Activated CD4-positive, alpha-beta T cell treated with anti-CD3 and anti-CD28 coated beads, Interleukin-2, amount 10 ng/mL, durations not matched to agents 24 days and 14 days (primary cell): ENCODE measurements around the gene ADAM12. TPM values are rescaled to one million over a fixed set of nuclear protein-coding genes. Genes with fewer than 3 reads are reported as not detected.

Experiments used
- DNase-seq: peaks from one replicate; pipeline ENCODE4 v3.0.0; 2022
- H3K27ac Mint-ChIP-seq: one replicate; pipeline ENCODE4 v1.8.0; 2022; ENCODE audit warnings: mild to moderate bottlenecking, mixed read lengths
- H3K27me3 Mint-ChIP-seq: one replicate; pipeline ENCODE4 v1.8.0; 2022; ENCODE audit warnings: mixed read lengths
- H3K36me3 Mint-ChIP-seq: one replicate; pipeline ENCODE4 v1.8.0; 2022; ENCODE audit warnings: low read depth, mild to moderate bottlenecking, mixed read lengths
- H3K4me1 Mint-ChIP-seq: one replicate; pipeline ENCODE4 v1.8.0; 2021; ENCODE audit warnings: mixed read lengths
- H3K4me3 Mint-ChIP-seq: one replicate; pipeline ENCODE4 v1.8.0; 2022; ENCODE audit warnings: mild to moderate bottlenecking, moderate library complexity, mixed read lengths
- H3K9me3 Mint-ChIP-seq: one replicate; pipeline ENCODE4 v1.8.0; 2021; ENCODE audit warnings: mixed read lengths
- intact Hi-C: fragments of 100-400 bp; cut with micrococcal nuclease; formaldehyde crosslinking; loops from one replicate; pipeline ENCODE4 v1.15.1; 2023
- total RNA-seq: library from RNA; stranded (reverse); gene quantifications from 2 replicates; pipeline ENCODE4 v1.2.3, GENCODE V29; 2022

Gene ADAM12
- total RNA-seq, 1 donor from 2014 or later = not detected

DNA sequence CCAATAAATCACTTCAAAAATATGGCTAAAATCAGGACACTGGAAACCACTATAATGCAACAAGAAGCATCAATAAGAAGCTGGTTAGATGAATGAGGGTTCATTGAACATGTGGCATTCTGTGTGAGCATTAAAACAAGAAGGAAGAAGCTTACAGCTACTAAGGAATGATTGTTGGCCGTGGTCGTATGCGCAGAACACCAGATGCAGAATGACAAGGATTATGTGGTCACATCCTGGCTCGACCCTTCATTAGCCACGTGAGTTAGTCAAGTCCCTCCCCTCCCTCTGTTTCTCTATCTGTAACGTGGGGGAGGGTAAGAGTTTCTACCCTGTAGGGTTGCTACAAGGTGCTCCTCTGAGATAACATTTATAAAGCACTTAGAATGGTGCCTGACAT, 174.3 kb downstream of the ADAM12 start:
- H3K27ac Mint-ChIP-seq = no peak overlapping the region
- intact Hi-C loops = no loop called here
- no peaks in the 10 kb centered on the region for H3K27me3 Mint-ChIP-seq
- H3K9me3 Mint-ChIP-seq = no peaks in the 10 kb centered on the region
- H3K36me3 Mint-ChIP-seq = no peaks in the 10 kb centered on the region
- H3K4me1 Mint-ChIP-seq = no peaks in the 10 kb centered on the region
- DNase-seq = no peak
- no peak overlapping the region for H3K4me3 Mint-ChIP-seq

DNA sequence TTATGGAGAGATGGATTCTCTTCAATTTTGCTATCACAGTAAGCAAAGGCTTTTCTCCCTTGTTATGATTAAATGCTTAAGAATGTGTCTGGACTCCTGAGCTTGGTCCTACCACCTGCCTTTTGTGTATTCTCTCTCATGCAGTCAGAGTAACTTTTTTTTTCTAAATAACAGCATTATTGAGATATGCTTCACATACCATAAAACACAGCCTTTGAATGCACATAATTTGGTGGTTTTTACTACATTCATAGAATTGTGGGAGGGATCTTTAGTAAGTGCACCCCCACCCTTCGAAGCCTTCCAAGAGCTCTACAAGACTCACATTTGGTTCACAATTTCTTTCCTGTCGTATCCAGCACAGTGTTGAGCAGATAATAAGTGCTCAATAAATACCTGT, 175.5 kb downstream of the ADAM12 start:
- H3K4me3 Mint-ChIP-seq = no peak overlapping the region
- intact Hi-C loops = no loop called here
- no peaks in the 10 kb centered on the region for H3K9me3 Mint-ChIP-seq
- no peak for DNase-seq
- no peaks in the 10 kb centered on the region for H3K4me1 Mint-ChIP-seq
- H3K36me3 Mint-ChIP-seq = no peaks in the 10 kb centered on the region
- H3K27me3 Mint-ChIP-seq = no peaks in the 10 kb centered on the region
- H3K27ac Mint-ChIP-seq = no peak overlapping the region

DNA sequence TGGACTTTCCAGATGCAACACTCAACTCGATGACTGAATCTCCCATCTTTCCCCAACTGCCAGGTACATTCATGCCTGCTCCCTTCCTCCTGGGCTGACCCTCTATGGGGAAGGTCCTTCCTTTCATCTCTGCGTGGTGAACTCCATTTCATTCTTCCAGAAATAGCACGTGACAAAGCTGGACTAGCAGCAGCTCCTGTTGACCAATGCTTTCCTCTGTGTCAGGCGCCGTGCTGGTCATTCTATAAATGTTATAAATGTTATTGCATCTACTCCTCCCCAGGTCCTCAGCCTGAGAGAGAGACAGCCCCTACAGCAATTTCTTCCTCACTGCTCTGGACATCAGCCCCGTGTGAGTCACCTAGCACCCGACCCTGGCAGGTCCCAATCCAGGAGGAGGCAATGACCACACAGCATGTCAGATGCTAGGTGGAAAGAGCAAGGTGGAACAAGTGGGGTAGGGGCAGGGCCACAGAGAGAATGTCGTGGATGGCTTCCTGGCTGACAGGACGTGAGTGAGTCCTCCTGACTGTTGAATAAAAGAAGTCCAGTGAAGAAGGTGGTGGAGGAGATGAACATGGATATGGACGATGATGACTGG, 178.1 kb downstream of the ADAM12 start:
- H3K4me1 Mint-ChIP-seq = no peaks in the 10 kb centered on the region
- H3K36me3 Mint-ChIP-seq = no peaks in the 10 kb centered on the region

DNA sequence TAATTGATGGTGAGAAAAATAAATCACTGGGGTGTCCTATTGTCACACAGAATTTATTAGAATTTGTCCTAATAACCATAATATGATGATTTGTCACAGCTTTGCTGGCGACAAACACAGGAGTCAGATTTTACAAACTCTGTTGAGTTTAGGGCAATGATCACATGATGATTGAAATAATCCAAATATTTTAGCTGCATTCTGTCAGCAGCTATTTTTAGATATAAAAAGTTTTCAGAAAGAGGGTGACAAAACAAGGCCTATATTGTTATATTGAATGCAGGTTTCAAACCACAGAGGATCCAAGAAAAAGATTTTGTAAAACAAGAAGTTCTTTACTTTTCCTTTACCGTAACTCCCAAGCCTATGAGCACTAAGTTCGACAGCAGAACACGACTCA, 178.8 kb downstream of the ADAM12 start:
- H3K27ac Mint-ChIP-seq = no peak overlapping the region
- no peak overlapping the region for H3K4me3 Mint-ChIP-seq
- no peaks in the 10 kb centered on the region for H3K36me3 Mint-ChIP-seq
- DNase-seq = no peak
- H3K4me1 Mint-ChIP-seq = no peaks in the 10 kb centered on the region
- no peaks in the 10 kb centered on the region for H3K27me3 Mint-ChIP-seq
- no peaks in the 10 kb centered on the region for H3K9me3 Mint-ChIP-seq
- intact Hi-C loops = no loop called here

More for the DNA sequence above, 178.1 kb downstream of the ADAM12 start:
- no peak for DNase-seq
- intact Hi-C loops = no loop called here
- Mint-ChIP-seq H3K27ac (no peak overlapping the region), H3K9me3 (no peaks in the 10 kb centered on the region), H3K27me3 (no peaks in the 10 kb centered on the region), H3K4me3 (no peak overlapping the region)

DNA sequence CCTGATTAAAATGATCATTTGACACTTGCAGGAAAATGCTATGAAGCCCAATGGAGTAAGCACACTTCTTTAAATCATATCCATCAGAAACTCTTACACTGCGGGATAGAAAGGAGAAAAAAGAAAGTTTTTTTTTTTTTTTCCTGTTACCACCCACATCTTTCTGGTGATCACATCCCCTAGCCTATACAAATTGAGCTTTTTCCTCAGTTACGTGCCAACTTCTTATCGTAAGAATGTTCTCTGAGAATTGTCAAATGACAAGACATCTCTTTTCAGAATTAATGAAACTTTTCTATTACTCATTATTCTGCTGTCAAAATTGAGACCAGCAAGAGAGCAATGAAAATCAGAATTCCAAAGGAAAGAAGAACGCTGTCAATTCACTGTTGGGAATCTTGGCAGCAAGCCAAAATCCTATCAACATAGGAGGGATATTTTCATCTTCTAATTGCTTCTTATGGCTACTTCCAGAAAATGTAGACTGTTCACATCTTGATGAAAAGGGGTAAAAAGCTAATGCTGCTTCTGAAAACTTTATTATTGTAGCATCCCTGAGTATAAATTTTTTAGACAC, 179.5 kb downstream of the ADAM12 start:
- no peak for DNase-seq
- Mint-ChIP-seq H3K9me3 (no peaks in the 10 kb centered on the region), H3K36me3 (no peaks in the 10 kb centered on the region), H3K4me3 (no peak overlapping the region), H3K27me3 (no peaks in the 10 kb centered on the region), H3K4me1 (no peaks in the 10 kb centered on the region), H3K27ac (no peak overlapping the region)
- intact Hi-C loops = no loop called here

DNA sequence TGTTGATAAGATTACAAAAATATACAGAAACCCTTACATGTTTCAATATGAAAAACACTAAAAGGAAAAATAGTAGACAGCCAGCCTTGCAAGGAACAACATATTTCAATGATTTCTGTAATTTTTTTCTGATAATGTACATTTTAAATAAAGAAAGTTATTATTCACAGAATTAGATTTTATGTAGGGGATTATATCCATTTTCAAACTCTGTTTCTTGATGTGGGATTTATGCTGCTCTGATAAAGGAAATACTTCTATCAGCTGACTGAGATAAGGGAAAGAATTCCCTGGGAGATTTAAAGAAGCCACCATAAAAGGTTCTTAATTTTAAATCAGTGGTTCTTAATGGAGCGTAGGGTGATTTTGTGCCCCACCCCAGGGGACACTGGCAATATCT, 180.4 kb downstream of the ADAM12 start:
- Mint-ChIP-seq H3K4me1 (no peaks in the 10 kb centered on the region), H3K4me3 (no peak overlapping the region), H3K27ac (no peak overlapping the region), H3K36me3 (no peaks in the 10 kb centered on the region), H3K27me3 (no peaks in the 10 kb centered on the region), H3K9me3 (no peaks in the 10 kb centered on the region)
- intact Hi-C loops = no loop called here
- DNase-seq = no peak

DNA sequence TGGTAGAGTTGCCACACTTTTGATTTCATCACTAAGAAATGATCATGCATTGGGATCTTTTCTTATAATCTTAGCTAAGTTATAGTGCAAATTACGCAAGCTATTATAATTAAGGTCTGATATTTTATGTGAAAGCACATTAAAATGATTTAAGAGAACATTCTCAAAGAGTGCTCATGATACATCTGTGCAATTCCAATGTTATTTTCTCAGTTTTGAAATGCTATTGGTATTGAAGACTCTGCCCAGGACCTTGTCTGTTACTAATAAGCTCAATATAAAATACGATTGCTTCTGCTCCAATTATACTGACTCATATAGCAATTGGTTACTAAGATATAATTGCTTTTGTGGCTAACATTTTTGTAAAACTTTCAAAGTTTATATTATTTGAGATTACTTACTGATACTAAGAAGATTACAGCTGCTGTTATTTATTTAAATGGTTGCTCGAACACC, 180.9 kb downstream of the ADAM12 start:
- H3K27me3 Mint-ChIP-seq = no peaks in the 10 kb centered on the region
- H3K4me3 Mint-ChIP-seq = no peak overlapping the region
- no peak overlapping the region for H3K27ac Mint-ChIP-seq
- no peaks in the 10 kb centered on the region for H3K36me3 Mint-ChIP-seq
- DNase-seq = no peak
- no peaks in the 10 kb centered on the region for H3K9me3 Mint-ChIP-seq
- no peaks in the 10 kb centered on the region for H3K4me1 Mint-ChIP-seq
- intact Hi-C loops = no loop called here

DNA sequence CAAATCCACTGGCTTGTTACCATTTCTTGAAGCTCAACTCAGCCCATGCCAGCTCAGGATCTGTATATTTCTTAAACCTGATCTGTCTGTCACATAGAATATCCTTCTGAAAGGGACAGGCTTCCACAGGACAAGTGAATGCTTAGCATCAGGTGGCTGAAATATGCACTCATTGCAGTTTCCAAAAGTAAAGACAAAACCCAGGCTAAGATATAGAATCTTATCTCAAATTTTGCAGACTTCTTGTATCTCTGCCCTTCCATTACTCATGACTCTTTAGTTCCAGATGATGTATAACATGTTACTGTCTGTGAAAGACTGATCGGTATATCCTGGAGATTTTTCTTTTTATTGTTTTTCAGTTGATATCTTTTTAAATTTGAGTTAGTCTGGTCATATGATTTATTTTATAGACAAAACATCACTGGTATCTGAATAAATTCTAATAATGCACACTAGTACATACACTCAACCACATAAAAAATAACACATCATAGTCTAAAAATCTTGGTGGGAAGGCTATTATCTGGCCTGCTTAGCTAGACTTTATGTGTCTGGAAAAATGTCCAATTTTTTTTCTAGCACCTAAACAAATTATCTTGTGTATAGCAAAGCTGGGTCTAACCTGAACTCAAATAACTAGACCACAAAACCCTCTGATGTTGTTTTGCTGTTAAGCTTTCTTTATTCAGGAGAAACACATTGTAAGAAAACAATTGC, 182.6 kb downstream of the ADAM12 start:
- H3K4me3 Mint-ChIP-seq = no peak overlapping the region
- no peaks in the 10 kb centered on the region for H3K4me1 Mint-ChIP-seq
- intact Hi-C loops = no loop called here
- DNase-seq = no peak
- no peaks in the 10 kb centered on the region for H3K36me3 Mint-ChIP-seq
- no peaks in the 10 kb centered on the region for H3K9me3 Mint-ChIP-seq
- H3K27me3 Mint-ChIP-seq = no peaks in the 10 kb centered on the region
- H3K27ac Mint-ChIP-seq = no peak overlapping the region

DNA sequence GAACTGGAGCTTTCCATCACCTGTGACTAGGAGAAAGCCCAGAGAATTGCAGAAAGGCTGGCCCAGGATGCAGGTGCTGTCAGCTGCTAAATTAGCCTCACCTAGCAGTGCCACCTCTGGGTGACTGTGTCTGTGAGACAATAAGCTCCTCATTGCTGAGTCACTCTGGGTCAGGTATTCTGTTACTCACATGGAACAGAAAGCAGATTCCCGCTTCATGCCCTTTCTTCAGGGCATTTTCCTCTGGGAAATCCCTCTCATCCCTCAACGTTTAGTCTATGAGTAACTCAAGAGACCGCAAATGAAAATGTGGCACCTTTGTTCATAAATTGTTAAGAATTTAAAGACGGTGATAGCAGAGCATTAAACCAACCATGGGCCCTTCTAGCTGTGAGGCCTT, 184.0 kb downstream of the ADAM12 start:
- Mint-ChIP-seq H3K4me1 (no peaks in the 10 kb centered on the region), H3K9me3 (no peaks in the 10 kb centered on the region), H3K4me3 (no peak overlapping the region), H3K36me3 (no peaks in the 10 kb centered on the region), H3K27me3 (no peaks in the 10 kb centered on the region), H3K27ac (no peak overlapping the region)
- intact Hi-C loops = no loop called here
- no peak for DNase-seq

DNA sequence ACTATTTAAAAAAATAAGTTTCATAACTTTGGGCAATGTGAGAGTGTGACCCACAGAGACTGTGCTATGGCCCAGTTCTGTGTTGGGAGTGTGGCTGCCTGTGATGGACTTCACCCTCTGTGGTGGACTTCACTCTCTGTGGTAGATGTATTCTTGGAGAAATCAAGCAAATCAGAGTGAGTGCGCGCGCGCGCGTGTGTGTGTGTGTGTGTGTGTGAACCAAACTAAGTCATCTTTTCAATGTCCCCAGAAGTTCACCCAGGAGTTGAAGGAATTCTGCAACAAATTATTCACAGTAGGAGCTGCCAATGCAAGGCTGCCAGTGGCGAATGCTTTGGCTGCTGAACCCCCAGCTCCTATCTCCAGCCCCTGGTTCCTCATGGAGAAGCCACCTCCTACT, 184.5 kb downstream of the ADAM12 start:
- H3K27ac Mint-ChIP-seq = no peak overlapping the region

DNA sequence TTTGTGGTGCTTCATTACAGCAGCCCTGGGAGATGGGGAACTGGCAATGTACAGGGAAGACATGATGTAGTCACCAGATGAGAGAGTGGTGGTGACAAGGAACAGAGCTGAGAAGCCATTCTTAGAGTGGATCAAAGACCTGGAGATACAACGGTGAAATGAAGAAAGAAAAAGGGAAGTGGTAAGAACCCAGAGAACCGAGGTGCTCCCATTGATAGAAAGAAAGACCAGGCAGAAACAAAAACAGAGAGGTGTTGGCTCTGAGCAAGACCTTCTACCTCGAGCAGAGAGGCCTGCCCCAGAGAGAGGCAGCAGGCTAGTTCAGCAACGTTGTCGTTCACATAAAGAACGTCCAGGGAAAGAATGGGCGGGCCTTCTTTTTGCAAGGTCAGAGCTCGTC, 186.7 kb downstream of the ADAM12 start:
- H3K4me1 Mint-ChIP-seq = no peaks in the 10 kb centered on the region
- H3K4me3 Mint-ChIP-seq = no peak overlapping the region
- intact Hi-C loops = no loop called here
- no peaks in the 10 kb centered on the region for H3K9me3 Mint-ChIP-seq
- no peak for DNase-seq
- H3K27me3 Mint-ChIP-seq = no peaks in the 10 kb centered on the region
- no peaks in the 10 kb centered on the region for H3K36me3 Mint-ChIP-seq
- no peak overlapping the region for H3K27ac Mint-ChIP-seq

More for the DNA sequence above, 184.5 kb downstream of the ADAM12 start:
- H3K9me3 Mint-ChIP-seq = no peaks in the 10 kb centered on the region
- DNase-seq = no peak
- no peaks in the 10 kb centered on the region for H3K4me1 Mint-ChIP-seq
- H3K36me3 Mint-ChIP-seq = no peaks in the 10 kb centered on the region
- intact Hi-C loops = no loop called here
- no peak overlapping the region for H3K4me3 Mint-ChIP-seq
- no peaks in the 10 kb centered on the region for H3K27me3 Mint-ChIP-seq

DNA sequence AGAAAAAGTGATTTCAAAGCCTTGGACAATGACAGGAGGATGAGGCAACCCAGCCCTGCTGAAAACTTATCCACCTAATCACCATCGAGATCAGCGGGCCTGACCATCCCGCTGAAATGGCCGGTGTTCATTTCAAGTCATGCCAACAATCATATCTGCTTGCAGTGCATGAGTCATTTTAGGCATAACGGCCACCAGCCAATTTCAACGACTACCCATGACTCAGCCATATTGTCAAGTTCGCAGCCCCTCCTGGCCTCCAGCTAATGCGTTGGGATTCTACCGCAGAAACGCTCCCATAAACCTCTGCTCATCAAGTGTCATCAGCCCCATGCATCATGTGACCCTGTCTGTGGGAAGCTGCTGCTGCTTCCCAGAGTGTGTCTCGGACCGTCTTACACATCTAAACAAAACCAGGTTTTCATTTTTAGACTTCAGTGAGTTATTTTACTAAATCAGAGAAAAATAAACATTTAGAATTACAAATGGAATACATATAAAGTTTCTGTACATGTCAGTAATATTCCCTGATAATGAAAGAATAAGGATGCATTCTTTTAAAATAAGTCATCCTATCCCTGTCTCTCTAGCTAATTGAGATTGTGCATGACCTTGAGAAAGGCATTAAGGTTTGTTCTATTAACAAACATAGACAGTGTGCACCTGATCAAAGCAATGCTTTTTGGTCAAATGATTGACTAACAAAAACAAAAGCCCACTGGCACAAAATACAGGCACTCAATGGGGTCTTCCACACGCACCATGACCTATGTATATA, 188.9 kb downstream of the ADAM12 start:
- no peak overlapping the region for H3K27ac Mint-ChIP-seq
- H3K4me3 Mint-ChIP-seq = no peak overlapping the region
- no peaks in the 10 kb centered on the region for H3K9me3 Mint-ChIP-seq
- DNase-seq = no peak
- no peaks in the 10 kb centered on the region for H3K27me3 Mint-ChIP-seq
- intact Hi-C loops = no loop called here
- no peaks in the 10 kb centered on the region for H3K4me1 Mint-ChIP-seq
- no peaks in the 10 kb centered on the region for H3K36me3 Mint-ChIP-seq

DNA sequence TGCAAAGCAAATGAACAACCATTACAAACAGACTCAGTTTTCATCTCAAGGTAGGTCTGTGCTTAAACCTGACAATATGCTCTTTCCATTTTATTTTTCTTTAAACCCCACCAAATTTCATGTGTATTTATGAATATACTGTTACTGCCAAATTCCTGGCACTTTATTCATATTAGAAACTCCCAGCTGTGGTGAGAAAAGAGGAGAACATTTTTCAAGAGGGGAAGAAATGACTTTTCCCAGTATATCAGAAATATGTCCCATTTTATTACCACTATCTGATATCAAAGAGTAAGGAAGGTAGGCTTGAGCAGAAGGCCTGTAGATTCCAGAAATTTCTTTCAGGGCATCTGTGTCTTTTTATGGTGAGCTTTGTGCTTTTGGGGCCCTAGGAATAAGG, 189.6 kb downstream of the ADAM12 start:
- no peak for DNase-seq
- Mint-ChIP-seq H3K9me3 (no peaks in the 10 kb centered on the region), H3K36me3 (no peaks in the 10 kb centered on the region), H3K4me1 (no peaks in the 10 kb centered on the region), H3K27me3 (no peaks in the 10 kb centered on the region), H3K27ac (no peak overlapping the region), H3K4me3 (no peak overlapping the region)
- intact Hi-C loops = no loop called here

DNA sequence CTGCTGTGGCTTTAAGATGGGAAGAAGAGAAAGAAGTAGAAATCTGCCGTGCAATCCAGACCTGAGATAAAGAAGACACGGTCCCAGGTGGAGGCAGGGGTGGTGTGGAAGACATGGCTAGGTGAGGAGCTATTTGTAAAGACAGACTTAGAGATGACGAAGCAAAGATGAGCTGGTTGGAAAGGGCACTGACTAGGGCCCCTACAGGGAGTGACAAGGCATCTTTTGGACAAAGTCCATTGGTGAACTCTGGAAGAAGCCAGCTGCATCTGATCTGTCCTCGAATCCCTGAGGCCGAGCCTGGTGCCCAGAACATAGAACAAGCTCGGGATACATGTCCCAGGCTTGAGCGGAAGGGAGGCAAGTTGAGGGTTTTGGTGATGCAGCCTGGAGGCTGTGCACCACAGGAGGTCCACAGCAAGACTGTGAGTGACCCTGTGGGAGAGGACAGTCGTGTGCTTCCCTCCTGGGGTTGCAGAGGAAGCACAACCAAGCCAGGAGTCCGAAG, 191.2 kb downstream of the ADAM12 start:
- DNase-seq = no peak
- H3K4me1 Mint-ChIP-seq = no peaks in the 10 kb centered on the region
- H3K9me3 Mint-ChIP-seq = no peaks in the 10 kb centered on the region
- intact Hi-C loops = no loop called here
- no peaks in the 10 kb centered on the region for H3K36me3 Mint-ChIP-seq
- H3K4me3 Mint-ChIP-seq = no peak overlapping the region
- no peaks in the 10 kb centered on the region for H3K27me3 Mint-ChIP-seq
- no peak overlapping the region for H3K27ac Mint-ChIP-seq
